ENCODE measurements around the gene PROSER2.

PROSER2 gene

DNA sequence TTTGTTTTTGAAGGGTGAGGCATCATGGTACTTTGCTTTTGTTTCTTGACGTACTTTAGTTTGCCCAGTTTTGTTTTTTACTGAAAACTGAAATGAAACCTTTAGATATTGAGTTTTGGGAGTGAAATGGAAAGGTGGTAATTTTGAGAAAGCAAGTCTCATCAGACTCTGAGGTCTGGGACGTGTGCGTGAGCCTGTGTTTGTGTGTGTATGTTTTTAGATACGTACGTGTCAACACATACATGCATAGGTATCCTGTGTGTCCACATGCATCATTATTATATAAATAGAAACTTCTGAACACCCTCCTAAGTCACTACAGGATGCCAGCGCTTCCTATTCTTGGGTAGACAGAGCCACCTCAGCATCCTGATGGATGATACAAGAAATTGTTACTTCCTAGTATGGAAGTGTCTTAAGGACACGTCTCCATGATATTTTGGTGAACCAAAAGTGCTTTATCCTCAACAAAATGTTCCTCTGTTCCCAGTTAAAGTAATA is 47.8 kb downstream of the PROSER2 start:
- DNase-seq = no peak

- DNase-seq = no peak
These were observed 48.3 kb downstream of the PROSER2 start for GRCh38 chr10:11871466-11871865.

DNA sequence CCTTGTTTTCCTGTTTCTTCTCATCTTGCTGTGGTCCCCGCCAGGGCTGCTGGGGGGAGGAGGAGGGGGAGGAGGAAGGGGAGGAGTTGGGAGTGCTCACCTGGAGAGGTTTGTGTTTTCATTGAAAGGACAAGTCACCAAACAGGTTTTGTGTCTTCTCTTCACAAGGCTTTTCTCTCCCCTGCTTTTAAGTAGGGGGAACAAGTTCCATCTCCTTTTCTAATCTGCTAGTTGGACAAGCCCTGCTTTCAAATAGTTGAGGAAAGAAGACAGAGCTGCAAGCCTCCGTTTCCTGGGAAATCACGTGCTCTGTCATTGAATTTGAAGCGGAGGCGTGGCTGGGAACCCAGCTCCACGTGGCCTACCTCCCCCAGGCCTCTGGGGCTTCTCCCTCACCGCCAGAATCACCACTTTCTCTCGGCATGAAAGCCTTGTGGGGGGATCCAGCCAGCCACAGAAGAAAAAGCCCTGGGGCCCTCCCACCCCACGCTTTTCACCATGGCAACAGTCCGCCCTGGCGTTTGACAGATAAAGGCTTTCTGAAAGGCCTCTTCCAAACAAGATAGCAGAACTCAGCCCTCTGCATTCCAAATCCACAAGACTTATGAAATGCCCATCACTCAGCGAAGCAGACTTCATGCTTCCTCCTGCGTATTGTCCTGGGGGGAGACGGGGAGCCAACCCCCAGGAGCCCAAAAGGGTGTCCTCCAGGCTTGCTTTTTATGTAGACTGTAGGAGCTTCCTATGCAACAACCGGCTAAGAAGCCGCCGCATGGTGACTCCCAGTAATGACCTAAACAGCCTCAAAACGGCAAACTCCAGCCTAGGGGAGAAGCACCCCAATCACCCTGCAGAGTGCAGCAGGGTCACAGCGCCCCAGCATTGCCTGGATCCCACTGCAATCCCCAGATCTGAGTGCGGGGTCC is 51.7 kb downstream of the PROSER2 start:
- no peak for DNase-seq

GRCh38 chr10:11875494-11876281 is 52.5 kb downstream of the PROSER2 start:
- DNase-seq = no peak

DNA sequence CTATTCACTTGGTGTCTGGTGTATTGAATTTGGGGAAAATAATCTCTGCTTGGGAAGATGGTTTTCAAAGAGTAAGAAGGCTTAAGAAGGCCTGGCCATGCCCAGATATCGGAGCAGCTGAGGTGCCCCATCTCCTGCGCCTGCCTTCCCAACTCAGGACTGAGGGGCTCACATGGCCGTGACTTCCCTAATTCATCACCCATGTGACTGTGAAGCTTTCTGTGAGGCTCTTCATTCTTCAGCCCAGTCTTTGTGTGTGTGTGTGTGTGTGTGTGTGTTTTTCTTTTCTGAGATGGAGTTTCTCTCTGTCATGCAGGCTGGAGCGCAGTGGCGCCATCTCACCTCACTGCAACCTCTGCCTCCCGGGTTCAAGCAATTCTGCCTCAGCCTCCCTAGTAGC is 53.2 kb downstream of the PROSER2 start:
- no peak for DNase-seq

- DNase-seq = no peak
These were observed 53.8 kb downstream of the PROSER2 start for GRCh38 chr10:11876805-11877590.

DNA sequence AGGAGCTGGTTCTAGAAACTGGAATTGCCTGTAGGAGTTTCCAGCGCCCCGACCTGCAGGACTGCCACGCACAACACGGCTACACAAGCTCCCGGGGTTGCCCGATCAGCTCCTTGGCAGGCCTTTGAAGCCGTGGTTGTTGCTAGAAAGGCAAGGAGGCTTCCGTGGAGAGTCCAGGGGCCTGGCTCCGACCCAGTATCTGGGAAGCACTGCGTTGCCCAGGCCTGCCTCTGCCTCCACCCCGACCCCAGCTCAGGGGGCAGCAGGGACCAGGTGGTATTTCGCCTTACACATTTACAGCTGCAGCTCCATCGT is 54.4 kb downstream of the PROSER2 start:
- no peak for DNase-seq

DNA sequence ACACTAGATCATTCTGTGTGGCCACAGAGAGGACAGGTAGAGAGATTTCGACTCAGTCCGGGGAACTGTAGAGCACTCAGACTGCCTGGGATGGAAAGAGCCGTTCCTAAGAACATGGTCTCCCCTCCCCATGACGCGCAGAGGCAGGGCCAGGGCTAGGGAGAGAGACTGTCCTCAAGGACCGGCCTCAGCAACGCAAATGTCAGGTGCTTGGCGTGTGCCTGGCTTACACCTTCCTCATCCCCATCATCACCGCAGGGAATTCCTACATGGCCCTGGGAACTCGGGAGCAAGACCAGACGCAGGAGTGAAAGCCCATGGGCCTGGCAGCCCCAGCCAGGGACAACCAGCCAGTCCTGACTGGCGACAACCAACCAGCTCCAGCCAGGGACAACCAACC is 55.6 kb downstream of the PROSER2 start:
- no peak for DNase-seq

DNA sequence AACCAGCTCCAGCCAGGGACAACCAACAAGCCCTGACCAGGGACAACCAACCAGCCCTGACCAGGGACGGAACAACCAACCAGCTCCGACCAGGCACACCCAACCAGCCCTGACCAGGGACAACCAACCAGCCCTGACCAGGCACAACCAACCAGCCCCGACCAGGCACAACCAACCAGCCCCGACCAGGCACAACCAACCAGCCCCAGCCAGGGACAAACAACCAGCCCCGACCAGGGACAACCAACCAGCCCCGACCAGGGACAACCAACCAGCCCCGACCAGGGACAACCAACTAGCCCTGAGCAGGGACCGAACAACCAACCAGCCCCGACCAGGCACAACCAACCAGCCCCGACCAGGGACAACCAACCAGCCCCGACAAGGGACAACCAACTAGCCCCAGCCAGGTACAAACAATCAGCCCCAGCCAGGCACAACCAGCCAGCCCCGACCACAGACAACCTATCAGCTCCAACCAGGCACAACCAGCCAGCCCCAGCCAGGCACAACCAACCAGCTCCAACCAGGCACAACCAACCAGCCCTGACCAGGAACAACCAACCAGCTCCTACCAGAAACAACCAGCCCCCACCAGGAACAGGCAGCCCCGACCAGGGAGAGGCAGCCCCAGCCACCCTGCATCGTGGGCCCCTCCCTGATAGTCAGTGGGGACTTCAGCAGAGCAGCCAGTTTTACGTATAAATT is 56.4 kb downstream of the PROSER2 start:
- no peak for DNase-seq

GRCh38 chr10:11880151-11881029 is 57.2 kb downstream of the PROSER2 start:
- DNase-seq = no peak

DNA sequence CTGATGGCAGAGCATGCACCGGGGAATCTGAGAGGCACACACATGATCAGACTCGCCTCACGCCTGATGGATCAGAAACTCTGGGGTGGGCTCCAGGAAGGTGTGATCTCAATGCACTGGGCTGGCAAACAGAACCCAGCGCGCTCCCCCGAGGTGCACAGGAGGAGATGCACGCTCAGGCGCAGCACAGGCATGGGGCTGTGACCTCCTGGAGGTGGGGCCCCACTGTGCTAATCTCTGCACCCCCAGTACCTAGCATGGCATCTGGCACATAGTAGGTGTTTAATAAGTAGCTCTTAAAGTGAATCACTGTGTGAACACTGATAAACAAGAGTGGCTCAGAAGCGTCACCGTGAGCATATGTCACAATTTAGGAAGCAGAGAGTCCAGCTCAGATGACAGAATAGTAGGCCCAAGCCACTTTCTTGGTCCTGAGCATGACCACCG is 57.9 kb downstream of the PROSER2 start:
- DNase-seq = no peak

DNA sequence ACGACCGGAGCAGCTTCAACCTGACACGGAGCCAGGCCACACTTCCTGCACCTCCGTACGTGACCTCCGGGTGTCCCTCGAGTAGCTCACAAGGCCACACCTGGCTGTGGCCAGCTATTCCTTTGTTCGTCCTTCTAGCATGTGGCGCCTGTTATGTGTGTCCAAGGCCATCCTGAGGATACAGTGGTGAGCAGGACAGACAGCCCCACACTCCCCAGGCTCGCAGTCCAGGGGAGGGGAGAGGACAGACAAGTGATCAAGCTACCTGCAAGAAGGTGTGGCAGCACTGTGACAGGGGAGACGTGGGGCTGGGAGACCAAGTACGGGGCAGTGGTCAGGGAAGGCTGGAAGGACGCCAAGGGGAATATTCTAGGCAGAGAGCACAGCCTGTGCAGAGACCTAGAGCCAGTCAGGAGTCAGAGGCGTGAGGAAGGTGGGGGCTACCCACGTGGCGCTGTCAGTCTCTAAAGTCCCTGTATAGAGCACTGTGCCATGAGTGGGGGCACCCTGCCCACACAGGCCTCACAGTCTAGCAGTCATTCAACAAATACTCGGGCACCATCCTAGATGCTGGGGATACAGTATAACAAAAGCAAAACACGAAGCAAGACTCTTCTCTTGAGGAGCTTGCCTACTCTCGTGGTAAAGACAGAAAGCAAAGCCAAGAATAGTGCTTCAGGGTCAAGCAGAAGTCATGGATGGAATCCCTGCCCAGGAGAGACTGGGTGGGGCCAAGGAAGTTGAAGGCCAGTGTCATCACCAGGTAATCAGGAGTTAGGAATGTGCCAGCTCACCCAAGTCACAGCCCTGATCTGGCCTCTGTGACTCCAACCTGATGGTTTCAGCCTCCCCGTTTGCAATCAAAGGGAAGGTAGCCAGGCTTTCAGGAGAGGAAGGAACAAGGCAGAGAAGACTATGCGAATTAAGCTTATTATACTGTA is 58.6 kb downstream of the PROSER2 start:
- DNase-seq = no peak

DNA sequence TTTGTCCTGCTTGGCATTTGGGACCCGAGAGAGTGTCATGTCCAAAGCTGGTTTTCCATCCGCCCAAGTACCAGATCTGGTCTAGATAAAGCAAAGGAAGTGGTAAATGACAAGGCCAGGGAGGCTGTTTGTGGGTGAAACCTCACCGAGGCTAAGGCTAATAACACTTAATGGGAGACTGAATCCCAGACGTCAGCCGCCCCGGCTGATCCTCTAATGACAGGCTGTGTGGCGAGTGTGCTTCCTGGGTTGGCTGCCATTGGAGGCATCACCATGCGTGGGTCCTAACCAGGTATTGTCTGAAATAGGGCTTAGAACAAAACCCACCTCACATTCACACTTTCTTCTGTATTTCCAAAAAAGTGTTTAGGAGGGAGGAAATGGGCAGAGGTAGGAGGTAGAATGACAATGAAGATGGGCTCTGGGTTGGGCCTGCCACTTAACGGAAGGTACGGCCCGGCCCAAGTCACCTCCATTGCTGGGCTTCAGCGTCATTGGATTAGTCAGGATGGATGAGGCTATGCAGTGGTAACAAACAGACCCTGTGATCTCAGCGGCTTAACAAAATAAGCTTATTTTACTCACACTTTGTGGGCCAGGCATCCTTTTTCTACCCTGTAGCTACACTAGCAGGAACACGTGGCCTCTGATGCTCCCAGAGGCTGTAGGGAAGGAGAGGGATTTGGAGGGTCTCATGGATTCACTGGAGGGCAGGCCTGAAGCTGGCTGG is 59.7 kb downstream of the PROSER2 start:
- DNase-seq = no peak

DNA sequence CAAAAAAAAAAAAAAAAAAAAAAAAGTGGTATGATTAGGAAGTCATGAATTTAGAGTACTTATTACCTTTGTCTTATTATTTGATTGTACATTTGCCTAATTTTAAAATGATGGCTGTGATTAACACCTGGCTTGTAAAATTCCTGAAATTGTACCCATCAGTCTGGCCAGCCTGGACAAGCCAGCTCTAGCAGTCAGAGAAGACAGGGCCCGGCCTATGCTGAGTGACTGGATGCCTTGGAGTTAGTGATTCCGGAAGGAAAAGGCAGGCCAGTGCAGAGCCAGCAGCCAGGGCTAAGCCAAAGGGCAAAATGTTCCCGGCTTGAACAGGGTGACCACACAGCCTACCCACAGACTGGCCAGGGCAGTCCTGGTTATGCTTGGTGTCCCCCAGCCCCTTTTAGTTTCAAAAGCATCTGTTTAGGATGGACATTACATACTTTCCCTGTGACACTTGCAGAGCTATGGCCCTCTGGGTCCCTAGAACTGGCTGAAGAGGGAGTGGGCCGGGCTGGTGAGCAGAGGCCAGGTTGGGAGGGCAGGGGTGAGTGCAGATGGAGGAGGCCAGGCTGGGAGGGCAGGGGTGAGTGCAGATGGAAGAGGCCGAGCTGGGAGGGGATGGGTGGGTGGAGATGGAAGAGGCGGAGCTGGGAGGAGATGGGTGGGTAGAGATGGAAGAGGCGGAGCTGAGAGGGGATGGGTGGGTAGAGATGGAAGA is 61.7 kb downstream of the PROSER2 start:
- DNase-seq = no peak

DNA sequence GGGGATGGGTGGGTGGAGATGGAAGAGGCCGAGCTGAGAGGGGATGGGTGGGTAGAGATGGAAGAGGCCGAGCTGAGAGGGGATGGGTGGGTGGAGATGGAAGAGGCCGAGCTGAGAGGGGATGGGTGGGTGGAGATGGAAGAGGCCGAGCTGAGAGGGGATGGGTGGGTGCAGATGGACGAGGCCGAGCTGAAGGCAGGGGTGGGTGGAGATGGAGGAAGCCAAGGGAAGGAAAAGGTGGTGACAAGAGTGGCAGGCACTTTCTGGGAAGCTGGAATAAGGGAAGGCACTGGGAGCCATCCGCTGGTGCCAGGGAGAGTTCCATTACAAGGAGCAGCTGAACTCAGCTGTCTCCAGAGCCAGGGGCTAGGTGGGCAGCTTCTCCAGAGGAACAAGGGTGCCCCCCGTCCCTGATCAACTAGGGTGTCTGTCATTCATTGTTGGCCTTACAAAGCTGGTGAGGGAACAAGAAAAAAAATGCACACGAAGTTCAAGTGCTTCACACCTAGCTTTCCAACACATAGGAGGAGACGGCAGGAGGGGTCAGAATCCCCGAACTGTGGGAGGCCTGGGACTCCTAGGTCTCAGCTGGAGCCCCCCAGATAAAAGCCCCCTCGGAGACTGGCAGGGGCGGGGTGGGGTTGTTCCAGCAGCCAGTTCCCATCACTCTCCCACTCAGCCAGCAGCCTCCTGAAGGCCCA is 62.4 kb downstream of the PROSER2 start:
- no peak for DNase-seq

- DNase-seq = no peak
These were observed 63.0 kb downstream of the PROSER2 start for GRCh38 chr10:11886138-11886474.

DNA sequence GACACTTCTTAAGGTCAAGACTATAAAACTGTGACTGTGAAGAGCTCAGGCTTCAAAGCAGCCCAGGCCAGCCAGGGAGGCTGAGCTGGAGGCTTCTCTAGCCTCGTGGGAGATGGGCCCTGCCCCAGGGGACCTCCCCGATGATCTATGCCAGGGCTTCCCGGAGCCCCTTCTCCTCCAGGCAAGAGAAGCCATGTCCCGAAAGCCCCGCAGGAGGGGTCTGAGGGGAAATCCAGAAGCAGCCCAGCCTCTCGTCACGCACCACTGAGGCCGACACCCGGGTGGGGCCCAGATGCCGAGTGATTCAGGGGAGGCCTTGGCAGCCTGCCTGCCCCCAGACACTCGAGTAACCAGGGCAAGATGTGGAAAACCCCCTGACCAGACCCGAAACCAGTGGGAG is 63.7 kb downstream of the PROSER2 start:
- DNase-seq = no peak

All from activated gamma-delta T cell treated with Interleukin-2 at 50 U/mL for 16 hours (primary cell).